HS-27A (cell line): ENCODE data around the gene MEIKIN.
"Not testable (repeated sequence)": the region's sequence is repeated elsewhere in the genome, so short reads cannot be mapped to it uniquely, and the experiment has no call there.

ENCODE experiments used
- DNase-seq: peaks from one replicate; pipeline ENCODE4 v3.0.0-alpha.2; 2012; ENCODE audit warnings: low read depth, missing footprints

Gene MEIKIN

DNA sequence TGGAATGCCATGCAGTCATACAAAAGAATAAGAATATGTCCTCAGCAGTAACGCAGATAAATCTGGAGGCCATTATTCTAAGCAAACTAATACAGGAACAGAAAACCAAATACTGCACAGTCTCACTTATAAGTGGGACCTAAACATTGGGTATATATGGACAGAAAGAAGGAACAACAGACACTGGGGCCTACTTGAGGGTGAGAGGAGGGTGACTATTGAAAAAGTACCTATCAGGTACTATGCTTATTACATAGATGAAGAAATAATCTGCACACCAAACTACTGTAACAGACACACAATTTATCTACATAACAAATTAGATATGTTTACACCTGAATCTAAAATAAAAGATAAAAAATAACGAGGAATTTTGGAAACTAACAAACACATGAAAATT is 38.8 kb downstream of the MEIKIN start:
- DNase-seq = no peak

DNA sequence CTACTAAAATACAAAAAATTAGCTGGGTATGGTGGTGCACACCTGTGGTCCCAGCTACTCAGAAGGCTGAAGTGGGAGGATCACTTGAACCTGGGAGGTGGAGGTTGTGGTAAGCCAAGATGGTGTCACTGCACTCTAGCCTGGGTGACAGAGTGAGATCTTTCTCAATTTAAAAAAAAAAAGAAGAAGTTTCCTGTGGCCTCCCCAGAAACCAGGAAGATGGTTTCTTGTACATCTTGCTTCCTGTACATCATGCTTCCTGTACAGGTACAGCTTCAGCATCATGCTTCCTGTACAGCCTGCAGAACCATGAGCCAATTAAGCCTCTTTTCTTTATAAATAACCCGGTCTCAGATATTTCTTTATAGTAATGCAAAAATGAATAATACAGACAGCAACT is 43.2 kb downstream of the MEIKIN start:
- DNase-seq = not testable (repeated sequence)

DNA sequence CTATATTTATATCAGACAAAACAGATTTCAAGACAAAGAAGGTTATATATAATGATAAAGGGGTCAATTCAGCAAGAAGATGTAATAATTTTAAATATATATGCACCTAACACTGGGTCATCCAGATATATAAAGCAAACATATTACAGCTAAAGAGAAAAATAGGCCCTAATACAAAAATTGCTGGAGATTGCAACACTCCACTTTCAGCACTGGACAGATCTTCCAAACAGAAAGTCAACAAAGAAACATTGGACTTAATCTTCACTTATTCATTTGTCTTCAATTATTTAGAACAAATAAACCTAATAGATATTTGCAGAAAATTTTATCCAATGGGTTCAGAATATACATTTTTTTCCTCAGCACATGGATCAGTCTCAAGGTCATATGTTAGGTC is 45.8 kb downstream of the MEIKIN start:
- DNase-seq = no peak

DNA sequence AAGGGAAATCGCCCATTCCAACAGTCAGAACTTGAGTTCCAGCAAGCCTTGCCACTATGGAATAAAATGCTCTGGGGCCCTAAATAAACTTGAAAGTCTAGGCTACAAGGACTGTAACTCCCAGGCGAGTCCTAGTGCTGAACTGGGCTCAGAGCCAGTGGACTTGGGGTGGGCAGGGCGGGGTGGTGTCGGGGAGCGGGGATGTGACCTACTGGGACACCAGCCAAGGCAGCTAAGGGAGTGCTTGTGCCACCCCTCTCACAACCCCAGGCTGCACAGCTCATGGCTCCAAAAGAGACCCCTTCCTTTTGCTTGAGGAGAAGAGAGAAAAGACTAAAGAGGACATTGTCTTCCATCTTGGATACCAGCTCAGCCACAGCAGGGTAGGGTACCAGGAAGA is 61.5 kb downstream of the MEIKIN start:
- no peak for DNase-seq

DNA sequence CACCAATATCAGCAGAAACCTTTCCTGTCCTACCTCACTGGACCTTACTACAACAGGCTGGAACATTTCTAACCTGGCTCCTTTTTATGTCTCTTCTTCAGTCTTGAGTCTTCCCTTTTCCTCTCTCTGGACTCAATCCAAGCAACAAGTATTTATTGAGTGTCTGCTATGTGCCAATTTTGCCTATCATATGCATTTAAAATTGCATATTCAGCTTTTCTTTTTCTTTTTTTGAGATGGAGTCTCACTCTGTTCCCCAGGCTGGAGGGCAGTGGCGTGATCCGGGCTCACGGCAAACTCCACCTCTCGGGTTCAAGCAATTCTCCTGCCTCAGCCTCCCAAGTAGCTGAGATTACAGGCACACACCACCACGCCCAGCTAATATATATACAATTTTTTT is 65.8 kb downstream of the MEIKIN start:
- DNase-seq = no peak

DNA sequence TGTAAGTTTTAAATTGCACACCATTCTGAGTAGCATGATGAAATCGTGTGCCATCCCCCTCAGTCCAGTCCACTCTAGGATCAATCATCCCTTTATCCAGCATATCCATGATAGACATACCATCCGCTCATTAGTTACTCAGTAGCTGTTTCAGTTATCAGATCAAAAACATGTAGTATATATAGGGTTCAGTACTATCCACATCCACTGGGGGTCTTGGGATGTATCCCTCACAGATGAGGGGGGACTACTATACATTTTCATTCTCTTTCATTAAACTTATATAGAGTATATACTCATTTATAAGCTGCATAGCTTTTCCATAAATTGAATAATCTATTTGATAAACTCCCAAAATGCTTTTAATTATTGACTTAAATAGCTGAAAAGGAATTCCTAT is 67.6 kb downstream of the MEIKIN start:
- DNase-seq = no peak

DNA sequence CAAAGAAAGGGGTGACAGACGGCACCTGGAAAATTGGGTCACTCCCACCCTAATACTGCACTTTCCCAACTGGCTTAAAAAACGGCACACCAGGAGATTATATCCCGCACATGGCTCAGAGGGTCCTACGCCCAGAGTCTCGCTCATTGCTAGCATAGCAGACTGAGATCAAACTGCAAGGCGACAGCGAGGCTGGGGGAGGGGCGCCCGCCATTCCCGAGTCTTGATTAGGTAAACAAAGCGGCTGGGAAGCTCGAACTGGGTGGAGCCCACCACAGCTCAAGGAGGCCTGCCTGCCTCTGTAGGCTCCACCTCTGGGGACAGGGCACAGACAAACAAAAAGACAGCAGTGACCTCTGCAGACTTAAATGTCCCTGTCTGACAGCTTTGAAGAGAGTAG is 74.2 kb downstream of the MEIKIN start:
- DNase-seq = not testable (repeated sequence)

DNA sequence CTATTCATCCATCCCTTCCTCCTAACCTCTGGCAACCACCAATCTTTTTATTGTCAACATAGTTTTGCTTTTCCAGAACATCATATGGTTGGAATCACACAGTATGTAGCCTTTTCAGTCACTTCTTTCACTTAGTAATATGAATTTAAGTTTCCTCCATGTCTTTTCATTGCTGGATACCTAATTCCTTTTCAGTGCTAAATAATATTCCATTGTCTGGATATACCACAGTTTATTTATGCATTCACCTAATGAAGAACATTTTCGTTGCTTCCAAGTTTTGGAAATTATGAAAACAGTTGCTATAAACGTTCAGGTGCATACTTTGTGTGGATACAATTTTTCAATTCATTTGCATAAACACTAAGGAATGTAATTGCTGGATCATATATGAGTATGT is 77.9 kb downstream of the MEIKIN start:
- no peak for DNase-seq

DNA sequence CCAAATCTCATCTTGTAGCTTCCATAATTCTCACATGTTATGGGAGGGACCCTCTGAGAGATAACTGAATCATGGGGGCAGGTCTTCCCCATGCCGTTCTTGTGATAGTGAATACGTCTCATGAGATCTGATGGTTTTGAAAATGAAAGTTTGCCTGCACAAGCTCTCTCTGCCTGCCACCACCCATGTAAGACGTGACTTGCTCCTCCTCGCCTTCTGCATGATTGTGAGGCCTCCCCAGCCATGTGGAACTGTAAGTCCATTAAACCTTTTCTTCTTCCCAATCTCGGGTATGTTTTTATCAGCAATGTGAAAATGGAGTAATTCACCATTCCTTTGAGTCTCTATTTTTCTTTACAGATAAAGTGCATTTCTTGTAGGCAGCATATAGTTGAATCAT is 81.8 kb downstream of the MEIKIN start:
- DNase-seq = no peak

DNA sequence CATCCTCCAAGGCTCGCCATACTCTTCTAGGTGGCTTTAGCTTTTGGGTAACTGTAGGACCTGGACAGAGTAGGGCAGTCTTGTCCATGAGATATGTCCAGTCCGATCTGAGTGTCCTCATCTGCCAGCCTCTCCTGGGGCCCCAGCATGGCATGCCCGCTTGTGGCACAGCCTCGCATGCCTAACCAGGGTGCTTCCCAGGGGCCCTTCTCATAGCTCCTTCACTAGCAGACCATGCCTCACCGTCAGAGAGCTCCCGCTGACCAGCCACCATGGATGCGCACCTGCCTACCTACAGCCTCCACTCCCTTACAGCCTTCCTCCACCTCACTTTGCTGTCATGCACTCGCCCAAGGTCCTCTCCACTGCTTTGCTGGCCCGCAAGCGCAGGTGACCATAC is 88.1 kb downstream of the MEIKIN start:
- no peak for DNase-seq

DNA sequence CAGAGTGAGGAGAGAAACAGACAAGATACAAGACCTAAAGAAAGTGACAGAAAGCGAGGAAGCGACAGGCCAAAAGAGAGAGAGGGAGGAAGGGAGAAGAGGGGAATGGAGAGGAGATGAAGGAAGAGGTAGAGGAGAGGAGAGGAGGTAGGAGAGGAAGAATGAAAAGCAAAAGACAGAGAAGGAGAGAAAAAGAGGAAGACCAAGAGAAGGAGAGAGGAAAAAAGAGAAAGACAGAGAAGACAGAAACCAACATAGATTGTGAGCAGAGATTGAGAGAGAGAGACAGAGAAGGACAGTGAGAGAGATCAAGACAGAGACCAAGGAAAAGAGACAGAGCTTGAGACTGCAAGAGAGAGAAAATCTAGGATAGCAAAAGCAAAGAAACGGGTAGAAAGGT is 90.0 kb downstream of the MEIKIN start:
- DNase-seq = no peak

DNA sequence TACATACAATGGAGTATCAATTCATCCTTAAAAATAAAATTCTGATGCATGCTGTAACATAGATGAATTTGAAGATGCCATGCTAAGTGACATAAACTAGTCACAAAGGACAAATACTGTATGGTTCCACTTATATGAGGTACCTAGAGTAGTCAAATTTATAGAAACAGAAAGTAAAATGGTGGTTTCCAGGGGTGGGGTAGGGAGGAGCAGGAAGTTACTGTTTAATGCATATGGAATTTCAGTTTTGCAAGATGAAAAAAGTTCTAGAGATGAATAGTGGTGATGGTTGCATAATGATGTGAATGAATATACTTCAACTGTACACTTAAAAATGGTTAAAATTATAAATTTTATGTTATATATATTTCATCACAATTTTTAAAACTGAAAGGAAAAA is 91.3 kb downstream of the MEIKIN start:
- DNase-seq = no peak

DNA sequence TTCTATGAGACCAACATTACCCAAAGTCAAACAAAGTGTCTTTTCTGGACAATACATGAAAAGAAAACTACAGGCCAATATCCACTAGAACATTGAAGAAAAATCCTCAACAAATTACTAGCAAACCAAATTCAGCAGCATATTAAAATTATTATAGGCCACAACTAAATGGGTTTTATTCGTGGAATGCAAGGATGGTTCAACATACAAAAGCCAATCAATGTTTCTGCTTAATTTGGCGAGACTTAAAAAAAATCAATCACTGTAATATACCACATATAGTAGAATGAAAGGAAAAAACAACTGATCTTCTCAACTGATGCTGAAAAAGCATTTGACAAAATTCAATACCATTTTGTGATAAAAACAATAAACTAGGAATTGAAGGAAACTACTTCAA is 96.8 kb downstream of the MEIKIN start:
- no peak for DNase-seq

DNA sequence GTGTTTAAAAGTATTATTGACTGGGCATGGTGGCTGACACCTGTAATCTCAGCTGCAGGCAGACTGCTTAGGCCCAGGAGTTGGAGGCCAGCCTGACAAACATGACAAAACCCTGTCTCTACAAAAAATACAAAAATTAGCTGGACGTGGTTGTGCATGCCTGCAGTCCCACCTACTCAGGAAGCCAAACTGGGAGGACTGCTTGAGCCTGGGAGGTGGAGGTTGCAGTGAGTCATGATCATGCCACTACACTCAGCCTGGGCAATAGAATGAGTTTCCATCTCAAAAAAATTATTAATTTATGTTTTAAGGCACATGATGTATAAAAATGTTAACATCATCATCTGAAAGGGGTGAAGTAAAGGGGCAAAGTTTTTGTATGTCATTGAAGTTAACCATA is 98.9 kb downstream of the MEIKIN start:
- DNase-seq = no peak

DNA sequence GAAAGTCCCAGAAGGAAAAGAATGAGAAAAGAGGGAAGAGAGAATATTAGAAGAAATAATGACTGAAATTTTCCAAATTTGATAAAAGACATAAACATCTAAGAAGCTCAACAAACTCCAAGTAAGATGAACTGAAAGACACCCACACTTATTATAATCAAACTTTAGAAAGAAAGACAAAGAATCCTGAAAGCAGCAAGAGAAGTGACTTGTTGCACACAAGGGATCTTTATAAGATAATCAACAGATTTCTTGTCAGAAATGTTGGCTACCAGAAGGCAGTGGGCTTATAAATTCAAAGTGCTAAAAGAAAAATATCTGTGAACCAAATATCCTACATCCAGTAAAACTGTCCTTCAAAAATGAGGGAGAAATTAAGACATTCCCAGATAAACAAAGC is 99.6 kb downstream of the MEIKIN start:
- no peak for DNase-seq

DNA sequence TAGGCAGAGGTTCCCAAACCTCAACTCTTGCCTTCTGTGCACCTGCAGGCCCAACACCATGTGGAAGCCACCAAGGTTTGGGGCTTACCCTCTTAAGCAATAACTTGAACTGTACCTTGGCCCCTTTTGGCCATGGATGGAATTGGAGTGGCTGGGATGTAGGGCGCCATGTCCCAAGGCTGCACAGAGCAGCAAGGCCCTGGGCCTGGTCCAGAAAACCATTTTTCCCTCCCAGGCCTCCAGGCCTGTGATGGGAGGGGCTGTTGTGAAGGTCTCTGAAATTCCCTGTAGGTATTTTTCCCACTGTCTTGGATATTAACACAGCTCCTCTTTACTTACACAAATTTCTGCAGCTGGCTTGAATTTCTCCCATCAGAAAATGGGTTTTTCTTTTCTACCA is 102.5 kb downstream of the MEIKIN start:
- not testable (repeated sequence) for DNase-seq

DNA sequence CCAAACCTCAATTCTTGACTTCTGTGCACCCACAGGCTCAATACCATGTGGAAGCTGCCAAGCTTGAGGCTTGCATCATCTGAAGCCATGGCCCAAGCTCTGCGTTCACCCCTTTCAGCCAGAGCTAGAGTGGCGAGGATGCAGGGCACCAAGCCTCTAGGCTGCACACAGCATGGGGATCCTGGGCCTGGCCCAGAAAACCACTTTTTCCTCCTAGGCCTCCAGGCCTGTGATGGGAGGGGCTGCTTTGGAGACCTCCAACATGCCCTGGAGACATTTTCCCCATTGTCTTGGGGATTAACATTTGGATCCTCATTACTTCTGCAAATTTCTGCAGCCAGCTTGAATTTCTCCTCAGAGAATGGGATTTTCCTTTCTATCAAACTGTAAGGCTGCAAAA is 112.8 kb downstream of the MEIKIN start:
- not testable (repeated sequence) for DNase-seq

DNA sequence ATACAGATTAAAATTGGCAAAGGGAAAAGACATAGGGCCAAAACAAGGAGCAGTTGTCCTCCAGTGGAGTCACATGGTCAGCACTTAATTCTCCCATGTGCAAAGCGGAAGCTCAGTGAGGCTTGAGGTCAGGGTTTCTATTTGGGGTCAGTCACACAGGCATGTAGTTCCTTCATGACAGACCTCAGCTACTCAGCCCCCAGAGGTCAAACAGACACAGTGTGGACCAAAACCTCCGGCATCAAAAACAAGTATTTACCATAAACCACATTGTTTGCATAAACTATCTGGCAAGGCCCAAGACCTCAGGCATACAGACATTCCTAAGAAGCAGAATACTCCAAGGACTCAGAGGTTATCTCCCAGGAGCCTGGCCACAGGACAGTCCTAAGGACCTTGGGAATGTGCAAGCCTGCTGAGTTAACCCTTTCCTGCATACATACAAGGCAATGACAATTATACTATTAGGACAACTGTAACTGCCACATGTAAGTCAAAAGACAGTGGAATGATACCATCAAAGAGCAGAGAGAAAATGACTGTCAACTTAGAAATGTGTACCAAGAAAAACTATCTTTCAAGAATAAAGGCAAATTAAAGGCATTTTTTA is 120.0 kb downstream of the MEIKIN start:
- DNase-seq = no peak

DNA sequence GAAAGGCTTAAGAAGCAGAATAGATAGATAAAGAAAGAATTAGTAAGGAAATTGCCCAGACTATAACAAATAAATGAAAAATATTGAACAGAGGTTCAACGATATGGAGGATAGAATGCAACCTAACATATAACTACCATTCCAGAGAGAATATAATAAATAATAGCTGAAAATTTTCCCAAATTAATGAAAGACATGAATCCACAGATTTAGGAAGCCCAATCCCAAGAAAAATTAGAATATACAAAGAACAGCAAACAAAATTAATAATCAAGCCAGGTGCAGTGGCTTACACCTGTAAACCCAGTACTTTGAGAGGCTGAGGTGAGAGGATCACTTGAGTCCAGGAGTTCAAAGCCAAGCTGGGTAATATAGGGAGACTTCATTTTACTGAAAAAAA is 120.8 kb downstream of the MEIKIN start:
- DNase-seq = no peak

DNA sequence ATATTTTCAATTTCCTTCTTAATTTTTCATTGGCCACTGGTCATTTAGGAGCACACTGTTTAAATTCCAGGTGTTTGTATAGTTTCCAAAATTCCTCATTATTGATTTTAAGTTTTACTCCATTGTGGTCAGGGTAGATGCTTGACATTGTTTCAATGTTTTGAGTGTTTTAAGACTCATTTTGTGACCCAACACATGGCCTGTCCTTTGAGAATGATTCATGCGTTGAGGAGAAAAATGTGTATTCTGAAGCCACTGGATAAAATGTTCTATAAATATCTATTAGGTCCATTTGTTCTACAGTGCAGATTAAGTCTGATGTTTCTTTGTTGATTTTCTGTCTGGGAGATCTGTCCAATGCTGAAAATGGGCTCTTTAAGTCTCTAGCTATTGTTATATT is 124.2 kb downstream of the MEIKIN start:
- no peak for DNase-seq

DNA sequence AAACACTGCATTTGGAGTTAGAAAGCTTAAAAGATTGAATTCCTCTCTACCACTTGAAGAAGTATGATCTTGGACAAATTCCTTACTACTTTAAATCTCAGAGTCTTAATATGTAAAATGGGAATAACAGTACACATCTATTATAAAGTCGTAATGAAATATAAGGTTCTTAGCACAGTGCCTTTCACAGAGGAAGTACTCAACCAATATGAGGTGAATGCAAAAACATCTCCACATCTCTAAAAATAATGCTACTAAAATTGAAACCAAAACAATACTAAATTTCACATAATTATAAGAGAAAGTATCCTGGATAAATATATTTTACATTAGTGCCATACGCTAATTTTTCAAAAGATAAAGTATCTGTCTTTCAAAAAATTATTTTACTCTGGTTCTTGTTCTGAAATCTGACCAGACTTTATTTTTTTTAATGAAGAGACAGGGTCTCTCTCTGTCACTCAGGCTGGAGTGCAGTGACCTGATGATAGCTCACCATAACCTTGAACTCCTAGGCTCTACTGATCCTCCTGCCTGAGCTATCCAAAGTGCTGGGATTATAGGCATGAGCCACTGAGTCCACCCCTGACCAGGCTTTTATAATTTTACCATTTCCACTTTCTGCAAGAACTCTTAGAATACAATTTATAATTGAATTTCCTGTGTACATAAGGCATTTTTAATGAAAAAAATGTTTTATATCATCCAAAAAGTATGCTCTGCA is 127.3 kb downstream of the MEIKIN start:
- no peak for DNase-seq

DNA sequence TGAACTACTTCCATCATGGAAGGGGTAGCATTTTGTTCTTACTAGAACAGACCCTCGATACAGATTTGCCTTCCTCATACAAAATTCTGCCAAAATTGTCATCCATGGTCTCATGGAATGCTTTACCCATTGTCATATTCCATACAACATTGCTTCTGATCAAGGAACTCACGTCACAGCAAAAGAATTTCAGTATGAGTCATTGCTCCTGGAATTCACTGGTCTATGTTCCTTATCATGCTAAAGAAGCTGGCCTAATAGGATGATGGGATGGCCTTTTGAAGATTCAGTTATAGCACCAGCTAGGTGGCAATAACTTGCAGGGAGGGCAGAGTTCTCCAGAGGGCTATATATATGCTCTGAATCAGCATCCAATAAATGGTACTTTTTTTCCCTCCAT is 130.5 kb downstream of the MEIKIN start:
- DNase-seq = peak; percentile 83

DNA sequence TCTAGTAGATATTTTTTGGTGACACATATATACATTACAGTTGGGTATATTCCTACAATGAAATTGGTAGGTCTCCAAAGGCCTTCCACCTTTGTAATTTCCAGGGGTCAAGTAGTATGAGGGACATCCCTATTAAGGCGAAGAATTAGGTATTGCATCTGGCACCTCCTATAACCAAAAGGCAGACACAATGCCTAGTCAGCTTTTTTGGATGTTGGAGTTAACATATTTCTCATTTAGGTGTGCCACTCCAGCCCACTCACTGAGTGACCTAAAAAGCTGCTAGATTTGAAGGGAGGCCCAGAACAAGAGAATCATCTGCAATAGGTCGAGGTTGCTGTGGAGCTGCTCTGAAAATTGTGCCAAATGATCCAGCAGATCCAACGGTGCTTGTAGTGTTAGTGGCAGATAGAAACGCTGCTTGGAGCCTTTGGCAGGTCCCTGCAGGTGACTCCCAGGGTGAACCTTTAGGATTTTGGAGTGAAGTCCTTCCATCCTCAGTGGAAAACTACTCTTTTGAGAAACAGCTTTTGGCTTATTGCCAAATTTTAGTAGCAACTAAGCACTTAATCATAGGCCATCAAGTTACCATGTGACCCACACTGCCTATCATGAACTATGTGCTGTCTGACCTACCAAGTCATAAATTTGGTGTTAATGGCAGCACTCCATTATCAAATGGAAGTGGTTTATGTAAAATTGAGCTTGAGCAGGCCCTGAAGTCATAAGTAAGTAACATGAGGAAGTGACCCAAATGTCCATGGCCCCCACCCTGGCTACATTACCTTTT is 132.9 kb downstream of the MEIKIN start:
- no peak for DNase-seq
